K562 (cell line): ENCODE data around the gene TF. TPM values are rescaled to one million over a fixed set of nuclear protein-coding genes. Genes with fewer than 3 reads are reported as not detected.

ENCODE experiments used
- CHD7 ChIP-seq: fragments of 200-600 bp; sonication (generic); IDR thresholded peaks from one replicate; pipeline ENCODE4 v1.6.1; 2012; ENCODE audit warnings: mild to moderate bottlenecking, low read depth, low read length, inconsistent platforms
- polyA plus RNA-seq, 8 experiments: library from polyadenylated mRNA; depleted of rRNA in 4 of 8; stranded (reverse) in 5 of 8; unstranded in 3 of 8; fragments of >200 nt; fragmentation: Nextera tagmentation in 2 of 8; fragmentation: Illumina TruSeq in 1 of 8; extraction: Ambion mirVana in 2 of 8; extraction: Trizol in 1 of 8; gene quantifications; 2 replicates each; pipeline versions ENCODE4 v1.2.1 to v1.2.3, GENCODE V29; 2011 to 2014; ENCODE audit warnings: inconsistent platforms in 1 of 8, missing spikeins in 1 of 8
- total RNA-seq, 7 experiments: library from RNA; depleted of rRNA in 6 of 7; stranded (reverse); fragments of >200 nt in 6 of 7; fragmentation: Illumina TruSeq in 2 of 7; extraction: Trizol in 2 of 7; gene quantifications; 2 replicates each; pipeline versions ENCODE4 v1.2.1 to v1.2.3, GENCODE V29; 2011 to 2021; ENCODE audit warnings: low replicate concordance in 1 of 7

The TF gene
- total and polyA plus RNA-seq, 9 of the 15 experiments (the other 6 are each of a cell fraction or from before 2014, with no cell fraction given), result 0.09 to 9.2 (median 3.1) TPM

- TF ChIP-seq CHD7, result no peak
Measured at GRCh38 chr3:133757701-133758567, 11.7 kb downstream of the TF start (continued).
